ENCODE measurements around the gene FRMD6. TPM values are rescaled to one million over a fixed set of nuclear protein-coding genes. Genes with fewer than 3 reads are reported as not detected.
"Not testable (repeated sequence)": the region's sequence is repeated elsewhere in the genome, so short reads cannot be mapped to it uniquely, and the experiment has no call there.

Gene FRMD6
- total RNA-seq, 1 donor from 2014 or later, result 17.8 TPM

DNA sequence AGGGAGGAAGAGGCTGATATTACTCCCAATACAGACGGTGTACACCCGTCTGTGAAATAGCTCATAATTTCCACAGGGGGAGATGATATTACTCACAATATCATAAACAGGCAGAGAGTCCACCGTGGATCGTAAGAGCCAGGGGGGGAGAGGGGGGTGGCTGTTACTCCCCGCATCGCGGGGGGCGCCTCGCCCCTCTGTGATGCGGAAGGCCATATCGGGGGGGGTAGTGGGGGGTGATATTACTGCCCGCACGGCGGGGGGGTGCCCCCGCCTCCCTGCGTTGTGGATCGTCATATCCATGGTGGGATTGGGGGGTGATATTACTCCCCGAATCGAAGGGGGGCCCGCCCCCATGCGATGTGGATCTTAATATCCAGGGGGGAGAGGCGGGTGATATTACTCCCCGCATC is 91.9 kb downstream of the FRMD6 start:
- no peaks in the 10 kb centered on the region for H3K4me1 Mint-ChIP-seq (ENCODE audit: low read depth)
- no peak for DNase-seq (ENCODE audit: low spot score)
- H3K36me3 Mint-ChIP-seq (ENCODE audit: low read depth), result no peaks in the 10 kb centered on the region
- peaks cover under 1% of the 10 kb centered on the region for H3K27me3 Mint-ChIP-seq (ENCODE audit: low read depth)
- intact Hi-C loops (cut with micrococcal nuclease), result loop anchor here (5.0 kb wide), 2 partner anchors 91 to 789 kb away; partner anchors contain the start of gene FRMD6
- H3K27ac Mint-ChIP-seq, result no peak overlapping the region
- no peak overlapping the region for H3K4me3 Mint-ChIP-seq (ENCODE audit: low read depth)
- no peaks in the 10 kb centered on the region for H3K9me3 Mint-ChIP-seq

DNA sequence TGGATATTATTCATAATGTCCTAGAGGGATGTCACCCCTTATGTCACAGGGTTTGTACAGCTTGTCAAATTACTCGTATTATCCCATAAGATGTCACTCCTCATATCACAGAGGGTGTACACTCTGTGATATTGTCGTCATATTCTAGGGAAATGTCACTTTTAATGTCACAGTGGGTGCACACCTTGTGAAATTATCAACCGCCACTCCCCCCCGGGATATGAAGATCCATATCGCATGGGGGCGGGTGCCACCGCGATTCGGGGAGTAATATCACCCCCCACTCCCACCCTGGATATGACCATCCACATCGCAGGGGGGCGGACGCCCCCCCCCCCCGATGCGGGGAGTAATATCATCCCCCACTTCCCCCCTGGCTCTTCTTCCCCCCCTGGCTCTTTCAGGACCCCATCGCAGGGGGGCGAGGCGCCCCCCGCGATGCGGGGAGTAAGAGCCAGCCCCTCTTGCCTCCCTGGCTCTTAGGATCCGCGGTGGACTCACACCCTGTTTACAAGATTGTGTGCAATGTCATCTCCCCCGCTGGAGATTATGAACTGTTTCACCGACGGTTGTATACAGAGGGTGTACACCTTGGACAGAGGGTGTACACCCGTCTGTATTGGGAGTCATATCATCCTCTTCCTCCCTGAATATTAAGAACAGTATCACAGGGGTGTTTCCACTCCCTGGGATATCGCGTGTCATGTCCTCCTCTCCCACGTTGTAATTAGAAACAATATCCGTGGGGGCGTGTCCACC is 92.8 kb downstream of the FRMD6 start:
- no peaks in the 10 kb centered on the region for H3K4me1 Mint-ChIP-seq (ENCODE audit: low read depth)
- intact Hi-C loops (cut with micrococcal nuclease), result loop anchor here (5.0 kb wide), 2 partner anchors 92 to 788 kb away; partner anchors contain the start of gene FRMD6
- H3K27me3 Mint-ChIP-seq (ENCODE audit: low read depth), result no peaks in the 10 kb centered on the region
- no peaks in the 10 kb centered on the region for H3K9me3 Mint-ChIP-seq
- no peaks in the 10 kb centered on the region for H3K36me3 Mint-ChIP-seq (ENCODE audit: low read depth)
- no peak overlapping the region for H3K4me3 Mint-ChIP-seq (ENCODE audit: low read depth)
- H3K27ac Mint-ChIP-seq, result no peak overlapping the region
- no peak for DNase-seq (ENCODE audit: low spot score)

DNA sequence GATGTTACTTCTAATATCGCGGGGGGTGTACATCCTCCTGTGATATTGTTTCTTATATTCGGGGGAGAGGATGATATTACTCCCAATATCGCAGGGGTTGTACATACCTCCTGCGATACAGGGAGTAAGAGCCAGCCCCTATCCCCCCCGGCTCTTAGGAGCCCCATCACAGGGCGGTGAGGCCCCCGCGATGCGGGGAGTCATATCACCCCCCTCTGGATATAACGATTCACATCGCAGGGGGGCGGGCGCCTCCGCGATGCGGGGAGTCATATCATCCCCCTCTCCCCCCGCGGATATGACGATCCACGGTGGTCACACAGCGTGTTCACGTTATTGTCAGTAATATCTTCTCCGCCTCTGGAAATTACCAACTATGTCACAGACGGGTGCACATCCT is 95.1 kb downstream of the FRMD6 start:
- H3K27ac Mint-ChIP-seq; H3K4me3 Mint-ChIP-seq (ENCODE audit: low read depth); H3K4me1 Mint-ChIP-seq (ENCODE audit: low read depth); intact Hi-C loops (cut with micrococcal nuclease); H3K27me3 Mint-ChIP-seq (ENCODE audit: low read depth); H3K36me3 Mint-ChIP-seq (ENCODE audit: low read depth); H3K9me3 Mint-ChIP-seq: not testable (repeated sequence)
- peak; percentile 38 for DNase-seq (ENCODE audit: low spot score)

DNA sequence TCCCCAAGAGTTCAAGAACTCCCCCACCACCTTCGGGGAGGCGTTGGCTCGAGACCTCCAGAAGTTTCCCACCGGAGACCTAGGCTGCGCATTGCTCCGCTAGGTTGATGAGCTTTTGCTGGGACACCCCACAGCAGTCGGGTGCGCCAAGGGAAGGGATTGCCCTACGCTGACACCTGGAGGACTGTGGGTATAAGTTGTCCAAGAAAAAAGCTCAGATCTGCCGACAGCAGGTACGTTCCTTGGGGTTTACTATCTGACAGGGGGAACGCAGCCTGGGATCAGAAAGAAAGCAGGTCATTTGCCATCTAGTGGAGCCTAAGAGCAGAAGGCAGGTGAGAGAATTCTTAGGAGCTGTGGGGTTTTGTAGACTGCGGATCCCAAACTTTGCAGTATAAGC is 98.8 kb downstream of the FRMD6 start:
- H3K4me3 Mint-ChIP-seq (ENCODE audit: low read depth), result no peak overlapping the region
- H3K9me3 Mint-ChIP-seq, result no peaks in the 10 kb centered on the region
- intact Hi-C loops (cut with micrococcal nuclease), result no loop called here

DNA sequence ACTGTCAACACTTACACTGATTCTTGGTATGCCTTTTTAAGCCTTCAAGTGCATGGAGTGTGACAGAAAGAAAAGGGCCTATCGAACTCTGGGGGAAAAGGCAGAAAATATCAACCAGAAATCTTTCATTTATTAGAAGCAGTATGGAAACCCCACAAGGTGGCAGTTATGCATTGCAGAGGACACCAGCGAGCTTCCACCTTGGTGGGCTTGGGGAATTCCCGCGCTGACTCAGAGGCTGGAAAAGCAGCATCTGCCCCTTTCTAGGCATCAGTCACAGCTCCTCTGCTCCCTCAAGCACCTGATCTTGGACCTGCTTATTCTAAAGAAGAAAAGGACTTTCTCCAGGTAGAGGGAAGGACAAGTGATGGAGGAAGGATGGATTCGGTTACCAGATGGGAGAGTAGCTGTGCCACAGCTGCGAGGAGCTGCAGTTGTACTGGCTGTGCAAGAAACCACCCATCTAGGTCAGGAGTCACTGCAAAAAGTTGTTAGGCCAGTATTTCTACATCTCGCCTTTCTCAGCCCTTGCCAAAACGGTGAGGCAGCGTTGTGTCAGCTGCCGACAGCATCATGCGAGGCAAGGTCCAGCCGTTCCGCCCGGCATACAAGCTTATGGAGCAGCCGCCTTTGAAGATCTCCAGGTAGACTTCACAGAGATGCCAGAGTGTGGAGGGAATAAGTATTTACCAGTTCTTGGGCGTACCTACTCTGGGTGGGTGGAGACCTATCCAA is 100.1 kb downstream of the FRMD6 start:
- H3K4me3 Mint-ChIP-seq (ENCODE audit: low read depth); DNase-seq (ENCODE audit: low spot score); H3K4me1 Mint-ChIP-seq (ENCODE audit: low read depth); intact Hi-C loops (cut with micrococcal nuclease); H3K36me3 Mint-ChIP-seq (ENCODE audit: low read depth); H3K27ac Mint-ChIP-seq; H3K27me3 Mint-ChIP-seq (ENCODE audit: low read depth); H3K9me3 Mint-ChIP-seq: not testable (repeated sequence)

More for the DNA sequence above, 98.8 kb downstream of the FRMD6 start:
- Mint-ChIP-seq H3K36me3 (ENCODE audit: low read depth) (no peaks in the 10 kb centered on the region), H3K27me3 (ENCODE audit: low read depth) (no peaks in the 10 kb centered on the region), H3K27ac (no peak overlapping the region), H3K4me1 (ENCODE audit: low read depth) (no peaks in the 10 kb centered on the region)
- DNase-seq (ENCODE audit: low spot score), result no peak

DNA sequence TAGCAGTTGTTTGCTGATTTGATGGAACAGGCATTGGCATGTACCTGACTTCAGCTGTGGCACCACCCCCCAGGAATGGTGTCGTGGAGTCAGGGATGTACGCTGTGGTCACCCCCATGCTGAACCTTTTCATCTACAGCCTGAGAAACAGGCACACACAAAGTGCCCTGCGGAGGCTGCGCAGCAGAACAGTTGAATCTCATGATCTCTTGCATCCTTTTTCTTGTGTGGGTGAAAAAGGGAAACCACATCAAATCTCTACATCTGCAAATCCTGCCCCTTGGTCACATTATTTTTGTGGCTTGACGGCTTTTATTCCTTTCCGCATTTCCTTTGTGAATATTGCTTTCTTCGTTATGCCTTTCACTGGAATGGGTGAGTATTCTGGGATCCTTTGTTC is 106.0 kb downstream of the FRMD6 start:
- not testable (repeated sequence) for H3K36me3 Mint-ChIP-seq (ENCODE audit: low read depth); H3K27ac Mint-ChIP-seq

GRCh38 chr14:51759950-51760349 is 108.2 kb downstream of the FRMD6 start:
- Mint-ChIP-seq H3K4me1 (ENCODE audit: low read depth) (peaks cover 6% of the 10 kb centered on the region), H3K9me3 (no peaks in the 10 kb centered on the region), H3K27me3 (ENCODE audit: low read depth) (peaks cover 13% of the 10 kb centered on the region), H3K4me3 (ENCODE audit: low read depth) (no peak overlapping the region), H3K36me3 (ENCODE audit: low read depth) (no peaks in the 10 kb centered on the region), H3K27ac (no peak overlapping the region)
- intact Hi-C loops (cut with micrococcal nuclease), result no loop called here
- no peak for DNase-seq (ENCODE audit: low spot score)

More for the DNA sequence above, 106.0 kb downstream of the FRMD6 start:
- DNase-seq (ENCODE audit: low spot score); H3K4me3 Mint-ChIP-seq (ENCODE audit: low read depth); intact Hi-C loops (cut with micrococcal nuclease); H3K4me1 Mint-ChIP-seq (ENCODE audit: low read depth); H3K9me3 Mint-ChIP-seq; H3K27me3 Mint-ChIP-seq (ENCODE audit: low read depth): not testable (repeated sequence)

DNA sequence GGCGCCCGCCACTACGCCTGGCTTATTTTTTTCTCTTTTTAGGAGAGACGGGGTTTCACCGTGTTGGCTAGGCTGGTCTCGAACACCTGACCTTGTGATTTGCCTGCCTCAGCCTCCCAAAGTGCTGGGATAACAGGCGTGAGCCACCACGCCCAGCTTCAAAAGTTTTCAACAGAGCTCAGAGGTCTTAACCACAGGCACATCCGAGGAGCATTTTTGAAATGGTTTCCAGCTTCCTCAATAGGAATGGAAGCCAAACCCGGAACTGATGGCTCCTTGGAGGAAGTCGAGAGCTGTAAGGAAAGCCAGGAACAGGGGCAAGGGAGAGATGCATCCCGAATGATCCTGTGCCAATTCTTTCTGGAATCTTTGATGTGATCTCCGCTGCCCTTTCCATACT is 114.0 kb downstream of the FRMD6 start:
- DNase-seq (ENCODE audit: low spot score); H3K9me3 Mint-ChIP-seq; H3K36me3 Mint-ChIP-seq (ENCODE audit: low read depth); intact Hi-C loops (cut with micrococcal nuclease); H3K4me1 Mint-ChIP-seq (ENCODE audit: low read depth); H3K27ac Mint-ChIP-seq; H3K4me3 Mint-ChIP-seq (ENCODE audit: low read depth): not testable (repeated sequence)
- peaks cover 15% of the 10 kb centered on the region for H3K27me3 Mint-ChIP-seq (ENCODE audit: low read depth)

GRCh38 chr14:51766586-51766985 is 114.9 kb downstream of the FRMD6 start:
- H3K4me3 Mint-ChIP-seq (ENCODE audit: low read depth); H3K36me3 Mint-ChIP-seq (ENCODE audit: low read depth); H3K9me3 Mint-ChIP-seq; H3K4me1 Mint-ChIP-seq (ENCODE audit: low read depth); intact Hi-C loops (cut with micrococcal nuclease); H3K27ac Mint-ChIP-seq; DNase-seq (ENCODE audit: low spot score): not testable (repeated sequence)
- peaks cover 15% of the 10 kb centered on the region for H3K27me3 Mint-ChIP-seq (ENCODE audit: low read depth)

DNA sequence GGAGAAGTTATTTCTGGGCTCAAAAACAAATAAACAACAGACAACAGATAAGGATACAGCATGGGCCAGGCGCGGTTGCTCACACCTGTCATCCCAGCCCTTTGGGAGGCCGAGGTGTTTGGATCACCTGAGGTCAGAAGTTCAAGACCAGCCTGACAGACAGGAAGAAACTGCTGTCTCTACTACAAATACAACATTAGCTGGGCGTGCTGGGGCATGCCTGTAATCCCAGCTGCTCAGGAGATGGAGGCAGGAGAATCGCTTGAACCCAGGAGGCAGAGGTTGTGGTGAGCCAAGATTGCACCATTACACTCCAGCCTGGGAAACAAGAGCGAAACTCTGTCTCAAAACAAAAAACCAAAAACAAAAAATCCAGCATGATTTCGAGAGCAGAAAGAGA is 117.6 kb downstream of the FRMD6 start:
- H3K27me3 Mint-ChIP-seq (ENCODE audit: low read depth); H3K9me3 Mint-ChIP-seq; H3K4me3 Mint-ChIP-seq (ENCODE audit: low read depth); H3K36me3 Mint-ChIP-seq (ENCODE audit: low read depth); DNase-seq (ENCODE audit: low spot score); intact Hi-C loops (cut with micrococcal nuclease); H3K4me1 Mint-ChIP-seq (ENCODE audit: low read depth); H3K27ac Mint-ChIP-seq: not testable (repeated sequence)

DNA sequence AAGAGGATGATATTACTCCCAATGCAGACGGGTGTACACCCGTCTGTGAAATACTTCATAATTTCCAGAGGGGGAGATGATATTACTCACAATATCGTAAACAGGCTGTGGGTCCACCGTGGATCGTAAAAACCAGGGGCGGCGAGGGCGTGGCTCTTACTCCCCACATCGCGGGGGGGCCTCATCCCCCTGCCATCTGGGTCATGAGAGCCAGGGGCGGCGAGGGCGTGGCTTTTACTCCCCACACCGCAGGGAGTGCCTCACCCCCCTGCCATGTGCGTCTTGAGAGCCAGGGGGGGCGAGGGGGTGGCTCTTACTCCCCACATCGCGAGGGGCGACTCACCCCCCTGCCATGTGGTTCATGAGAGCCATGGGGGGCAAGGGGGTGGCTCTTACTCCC is 122.5 kb downstream of the FRMD6 start:
- Mint-ChIP-seq H3K4me3 (ENCODE audit: low read depth) (no peak overlapping the region), H3K27me3 (ENCODE audit: low read depth) (peaks cover 13% of the 10 kb centered on the region), H3K4me1 (ENCODE audit: low read depth) (peaks cover 3% of the 10 kb centered on the region), H3K36me3 (ENCODE audit: low read depth) (no peaks in the 10 kb centered on the region), H3K27ac (no peak overlapping the region), H3K9me3 (no peaks in the 10 kb centered on the region)
- intact Hi-C loops (cut with micrococcal nuclease), result loop anchor here (10.0 kb wide), 1 partner anchor 219 kb away; no protein-coding TSS in a partner anchor
- DNase-seq (ENCODE audit: low spot score), result no peak

DNA sequence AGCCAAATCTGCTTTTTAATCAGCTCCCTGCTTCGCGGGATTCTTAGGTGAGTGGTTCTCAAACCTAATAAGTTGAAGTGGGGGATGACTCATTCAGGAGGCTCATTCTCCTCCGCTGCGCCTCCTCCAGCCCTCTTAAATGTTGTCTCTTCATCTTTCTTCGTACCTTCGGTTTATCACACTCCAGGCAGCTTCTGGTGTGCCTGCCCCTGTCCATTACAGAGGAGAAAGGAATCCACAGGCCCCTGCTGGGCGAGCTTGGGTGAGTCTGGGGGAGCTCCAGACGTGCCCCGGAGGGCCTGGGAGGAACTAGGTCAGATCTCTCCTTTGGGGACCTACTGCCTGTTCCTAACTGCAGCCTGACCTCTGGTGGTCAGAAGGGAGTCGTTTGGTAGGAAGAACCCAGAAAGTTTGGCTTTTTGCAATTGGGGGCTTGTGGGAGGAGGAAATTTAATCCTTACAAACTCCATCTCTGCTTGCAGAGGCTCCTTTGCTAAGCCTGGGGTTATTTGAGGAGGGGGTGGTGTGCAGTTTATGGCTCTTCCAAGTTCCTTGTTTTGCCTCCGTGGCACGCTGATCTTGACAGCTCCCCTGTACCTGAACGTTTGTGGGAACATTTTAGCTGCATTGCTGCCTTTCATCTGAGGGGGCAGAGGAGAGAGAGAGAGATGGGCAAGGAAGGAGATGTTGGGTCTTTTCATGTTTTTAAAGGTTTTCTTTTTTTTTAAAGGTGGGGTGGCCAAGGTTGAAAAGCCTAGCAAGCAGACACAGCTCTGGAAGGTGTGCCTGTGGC is 124.6 kb downstream of the FRMD6 start:
- Mint-ChIP-seq H3K27ac (no peak overlapping the region), H3K4me3 (ENCODE audit: low read depth) (no peak overlapping the region), H3K9me3 (no peaks in the 10 kb centered on the region), H3K36me3 (ENCODE audit: low read depth) (no peaks in the 10 kb centered on the region), H3K4me1 (ENCODE audit: low read depth) (peaks cover 8% of the 10 kb centered on the region), H3K27me3 (ENCODE audit: low read depth) (peaks cover 14% of the 10 kb centered on the region)
- intact Hi-C loops (cut with micrococcal nuclease), result loop anchor here (2.0 to 10.0 kb wide), 3 partner anchors 123 to 221 kb away; no protein-coding TSS in a partner anchor
- no peak for DNase-seq (ENCODE audit: low spot score)
